Left renal cortex interstitium (tissue), 4 donors: ENCODE measurements around the gene ANXA2R. TPM values are rescaled to one million over a fixed set of nuclear protein-coding genes. Genes with fewer than 3 reads are reported as not detected.
"Not testable (repeated sequence)": the region's sequence is repeated elsewhere in the genome, so short reads cannot be mapped to it uniquely, and the experiment has no call there.

ENCODE experiments used
- DNase-seq, 4 donors: peaks; one replicate each; pipeline ENCODE4 v3.0.0-alpha.2; 2013; ENCODE audit warnings: low read depth in 4 of 4, low spot score in 2 of 4, missing footprints in 1 of 4
- polyA plus RNA-seq, 4 donors: library from polyadenylated mRNA; unstranded; fragments of 120-200 nt; gene quantifications; one replicate each; pipeline ENCODE4 v1.2.1, GENCODE V29; 2013; ENCODE audit not compliant: insufficient read length in 4 of 4

ANXA2R gene
- polyA plus RNA-seq, 4 donors = 1.2 to 1.5 (median 1.3) TPM

- no peak for DNase-seq
These were observed 21.4 kb upstream of the ANXA2R start for GRCh38 chr5:43061352-43062075.

- not testable (repeated sequence) for DNase-seq
These were observed 19.9 kb upstream of the ANXA2R start for GRCh38 chr5:43060020-43060419.

- DNase-seq = not testable (repeated sequence)
These were observed 15.0 kb upstream of the ANXA2R start for GRCh38 chr5:43055098-43055497.

- no peak for DNase-seq
These were observed 11.6 kb upstream of the ANXA2R start for GRCh38 chr5:43051684-43052083.

GRCh38 chr5:43050384-43050783 is 10.3 kb upstream of the ANXA2R start:
- no peak for DNase-seq

- DNase-seq = no peak
These were observed 9.1 kb upstream of the ANXA2R start for GRCh38 chr5:43049236-43049635.

- no peak for DNase-seq
These were observed 6.4 kb upstream of the ANXA2R start for GRCh38 chr5:43046474-43046873.

- no peak for DNase-seq
These were observed 5.1 kb upstream of the ANXA2R start for GRCh38 chr5:43045236-43045635.

GRCh38 chr5:43044181-43044914 is 4.2 kb upstream of the ANXA2R start:
- DNase-seq = no peak

- no peak for DNase-seq
These were observed 3.3 kb upstream of the ANXA2R start for GRCh38 chr5:43043400-43043756.

- no peak for DNase-seq
These were observed 2.7 kb upstream of the ANXA2R start for GRCh38 chr5:43042626-43043399.

- DNase-seq = peak in 1 of 4 donors; percentile 59
These were observed 2.1 kb upstream of the ANXA2R start for GRCh38 chr5:43042176-43042625.

GRCh38 chr5:43041669-43042175 is 1.6 kb upstream of the ANXA2R start:
- DNase-seq = peak in 1 of 4 donors; percentile 44

GRCh38 chr5:43041110-43041668 is 1.1 kb upstream of the ANXA2R start:
- DNase-seq = no peak

GRCh38 chr5:43039471-43040286 is 440 bp downstream of the ANXA2R start:
- DNase-seq = no peak

GRCh38 chr5:43039152-43039470 is 1.0 kb downstream of the ANXA2R start:
- DNase-seq = no peak

GRCh38 chr5:43038496-43038989 is 1.6 kb downstream of the ANXA2R start:
- no peak for DNase-seq

- DNase-seq = no peak
These were observed 2.3 kb downstream of the ANXA2R start for GRCh38 chr5:43037636-43038495.
